Measurements from ENCODE around the gene CLDN19. TPM values are rescaled to one million over a fixed set of nuclear protein-coding genes. Genes with fewer than 3 reads are reported as not detected.

CLDN19 gene
- total RNA-seq, 5 donors from 2014 or later (not counting 1 experiment from before 2014, with no cell fraction given): 0.18 TPM; not detected in 4

Other genes with a start within 250 kb of the CLDN19 start
- gene PPIH, start 81.8 kb downstream of the CLDN19 start, total RNA-seq: 10 to 100 TPM; 37.4 to 43.1 (median 41.3) TPM
- 100 to 1,000 TPM; 274 to 340 (median 307) TPM for gene YBX1, start 57.8 kb downstream of the CLDN19 start, total RNA-seq
- gene P3H1, start 26.8 kb upstream of the CLDN19 start, total RNA-seq: 10 to 100 TPM; 23.5 to 62.9 (median 58.3) TPM
- 10 to 100 TPM; 12.4 to 15.3 (median 13.9) TPM for gene C1orf50, start 27.0 kb upstream of the CLDN19 start, total RNA-seq
- 1 to 10 TPM in 2 of 5 donors, under 1 TPM in 3; 0.20 to 1.7 (median 0.88) TPM for gene TMEM269, start 44.8 kb upstream of the CLDN19 start, total RNA-seq
- 1 to 10 TPM; 5.7 to 7.6 (median 6.7) TPM for gene ERMAP, start 76.9 kb upstream of the CLDN19 start, total RNA-seq
- gene SVBP, start 77.2 kb upstream of the CLDN19 start, total RNA-seq: 10 to 100 TPM; 15.8 to 19.7 (median 18.7) TPM
- gene ZNF691, start 106.4 kb upstream of the CLDN19 start, total RNA-seq: 10 to 100 TPM in 3 of 5 donors, 1 to 10 TPM in 2; 4.7 to 14.9 (median 13.0) TPM
- gene SLC2A1, start 218.6 kb upstream of the CLDN19 start, total RNA-seq: 10 to 100 TPM; 72.0 to 91.7 (median 83.9) TPM

All from T-cell (primary cell).